ENCODE data around the gene ZNF333.

The ZNF333 gene

DNA sequence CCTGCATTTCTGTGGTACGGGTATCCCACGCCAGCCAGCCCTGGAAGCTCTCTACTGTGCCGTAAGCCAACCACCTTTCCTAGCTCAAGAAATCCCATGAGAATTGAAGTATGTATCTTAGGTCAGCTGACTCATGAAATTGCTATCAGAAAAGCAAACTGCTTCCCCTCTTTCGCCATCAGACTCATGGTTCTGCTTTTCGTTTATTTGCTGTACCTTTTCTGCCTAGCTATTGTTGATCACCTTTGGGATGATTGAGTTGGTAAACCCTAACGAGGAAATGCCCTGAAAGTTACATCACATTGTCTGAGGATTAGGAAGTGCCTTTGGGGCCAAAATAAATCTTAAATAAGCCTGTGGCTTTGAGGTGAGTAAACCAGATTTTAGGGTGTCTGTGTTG, 15.1 kb upstream of the ZNF333 start, which contains the start of gene ADGRE3:
TSS of gene ADGRE3 (minus strand) at position 81 of the 400 bp plus-strand sequence. CDS start at position 7, 74 bp downstream.
- ChIA-PET CTCF (interaction anchor here (6.3 kb wide), 1 partner anchor 11 kb away, joined by 32 read pairs; no protein-coding TSS in a partner anchor), POLR2A (no interaction called here)
- TF ChIP-seq, protein P1, sequence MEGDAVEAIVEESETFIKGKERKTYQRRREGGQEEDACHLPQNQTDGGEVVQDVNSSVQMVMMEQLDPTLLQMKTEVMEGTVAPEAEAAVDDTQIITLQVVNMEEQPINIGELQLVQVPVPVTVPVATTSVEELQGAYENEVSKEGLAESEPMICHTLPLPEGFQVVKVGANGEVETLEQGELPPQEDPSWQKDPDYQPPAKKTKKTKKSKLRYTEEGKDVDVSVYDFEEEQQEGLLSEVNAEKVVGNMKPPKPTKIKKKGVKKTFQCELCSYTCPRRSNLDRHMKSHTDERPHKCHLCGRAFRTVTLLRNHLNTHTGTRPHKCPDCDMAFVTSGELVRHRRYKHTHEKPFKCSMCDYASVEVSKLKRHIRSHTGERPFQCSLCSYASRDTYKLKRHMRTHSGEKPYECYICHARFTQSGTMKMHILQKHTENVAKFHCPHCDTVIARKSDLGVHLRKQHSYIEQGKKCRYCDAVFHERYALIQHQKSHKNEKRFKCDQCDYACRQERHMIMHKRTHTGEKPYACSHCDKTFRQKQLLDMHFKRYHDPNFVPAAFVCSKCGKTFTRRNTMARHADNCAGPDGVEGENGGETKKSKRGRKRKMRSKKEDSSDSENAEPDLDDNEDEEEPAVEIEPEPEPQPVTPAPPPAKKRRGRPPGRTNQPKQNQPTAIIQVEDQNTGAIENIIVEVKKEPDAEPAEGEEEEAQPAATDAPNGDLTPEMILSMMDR (IDR thresholded peaks at IDR 0.05; ENCODE audit: insufficient read depth, low read length, missing control alignments), result no peak
- no peak within 1 kb of the TSS for H3K4me3 ChIP-seq (ENCODE audit: low read depth, low read length)
- DNase-seq (ENCODE audit: low read depth, low spot score), result no peak

- ChIA-PET POLR2A (no interaction called here), CTCF (interaction anchor here (1.1 to 6.3 kb wide), 3 partner anchors 9 to 121 kb away, joined by 3 to 32 read pairs (median 4); no protein-coding TSS in a partner anchor)
- H3K4me3 ChIP-seq (ENCODE audit: low read depth, low read length), result no peak overlapping the region
- TF ChIP-seq, protein P1 (IDR thresholded peaks at IDR 0.05; ENCODE audit: insufficient read depth, low read length, missing control alignments), result no peak
- DNase-seq (ENCODE audit: low read depth, low spot score), result no peak
Measured at GRCh38 chr19:14676762-14677161, 13.1 kb upstream of the ZNF333 start.

- POLR2A ChIA-PET, result no interaction called here
Measured at GRCh38 chr19:14677464-14677863, 12.4 kb upstream of the ZNF333 start.

GRCh38 chr19:14678199-14678598, 11.6 kb upstream of the ZNF333 start:
- CTCF ChIA-PET, result no interaction called here
- no peak for DNase-seq (ENCODE audit: low read depth, low spot score)
- no peak overlapping the region for H3K4me3 ChIP-seq (ENCODE audit: low read depth, low read length)
- TF ChIP-seq, protein P1 (IDR thresholded peaks at IDR 0.05; ENCODE audit: insufficient read depth, low read length, missing control alignments), result no peak
- POLR2A ChIA-PET, result no interaction called here

More at GRCh38 chr19:14677464-14677863, 12.4 kb upstream of the ZNF333 start:
- CTCF ChIA-PET, result interaction anchor here (1.3 to 6.3 kb wide), 2 partner anchors 9 to 103 kb away, joined by 4 to 32 read pairs; no protein-coding TSS in a partner anchor
- TF ChIP-seq, protein P1 (IDR thresholded peaks at IDR 0.05; ENCODE audit: insufficient read depth, low read length, missing control alignments), result no peak
- DNase-seq (ENCODE audit: low read depth, low spot score), result no peak
- H3K4me3 ChIP-seq (ENCODE audit: low read depth, low read length), result no peak overlapping the region

GRCh38 chr19:14682084-14682483, 7.8 kb upstream of the ZNF333 start:
- TF ChIP-seq, protein P1 (IDR thresholded peaks at IDR 0.05; ENCODE audit: insufficient read depth, low read length, missing control alignments), result no peak
- POLR2A ChIA-PET, result no interaction called here

DNA sequence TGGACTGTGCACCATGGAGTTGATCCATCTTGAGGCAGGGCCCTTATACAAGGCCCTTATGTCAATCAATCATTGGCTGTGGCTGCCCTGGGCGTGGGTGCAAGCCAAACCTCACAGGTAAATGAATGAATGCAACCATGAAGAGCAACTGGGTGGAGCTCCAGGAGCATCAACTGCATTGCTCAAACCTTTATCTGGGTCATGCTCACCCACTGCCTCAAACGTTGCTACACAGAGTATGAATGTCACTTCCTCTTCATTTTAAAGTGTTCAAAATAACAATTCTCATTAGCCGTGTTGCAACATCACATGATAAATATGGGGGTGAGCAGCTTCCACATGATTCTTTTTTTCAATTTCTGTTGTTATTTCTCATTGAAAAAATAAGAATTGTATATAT, 6.4 kb upstream of the ZNF333 start:
- CTCF ChIA-PET, result interaction anchor here (1.5 to 11.4 kb wide), 2 partner anchors 105 to 111 kb away, joined by 4 to 247 read pairs; partner anchors contain the start of gene NDUFB7
- TF ChIP-seq, protein P1 (IDR thresholded peaks at IDR 0.05; ENCODE audit: insufficient read depth, low read length, missing control alignments), result no peak
- DNase-seq (ENCODE audit: low read depth, low spot score), result no peak
- POLR2A ChIA-PET, result no interaction called here
- no peak overlapping the region for H3K4me3 ChIP-seq (ENCODE audit: low read depth, low read length)

More at GRCh38 chr19:14682084-14682483, 7.8 kb upstream of the ZNF333 start:
- H3K4me3 ChIP-seq (ENCODE audit: low read depth, low read length), result no peak overlapping the region
- CTCF ChIA-PET, result no interaction called here
- no peak for DNase-seq (ENCODE audit: low read depth, low spot score)
